Measurements from ENCODE around the gene ARID1A.

DNA sequence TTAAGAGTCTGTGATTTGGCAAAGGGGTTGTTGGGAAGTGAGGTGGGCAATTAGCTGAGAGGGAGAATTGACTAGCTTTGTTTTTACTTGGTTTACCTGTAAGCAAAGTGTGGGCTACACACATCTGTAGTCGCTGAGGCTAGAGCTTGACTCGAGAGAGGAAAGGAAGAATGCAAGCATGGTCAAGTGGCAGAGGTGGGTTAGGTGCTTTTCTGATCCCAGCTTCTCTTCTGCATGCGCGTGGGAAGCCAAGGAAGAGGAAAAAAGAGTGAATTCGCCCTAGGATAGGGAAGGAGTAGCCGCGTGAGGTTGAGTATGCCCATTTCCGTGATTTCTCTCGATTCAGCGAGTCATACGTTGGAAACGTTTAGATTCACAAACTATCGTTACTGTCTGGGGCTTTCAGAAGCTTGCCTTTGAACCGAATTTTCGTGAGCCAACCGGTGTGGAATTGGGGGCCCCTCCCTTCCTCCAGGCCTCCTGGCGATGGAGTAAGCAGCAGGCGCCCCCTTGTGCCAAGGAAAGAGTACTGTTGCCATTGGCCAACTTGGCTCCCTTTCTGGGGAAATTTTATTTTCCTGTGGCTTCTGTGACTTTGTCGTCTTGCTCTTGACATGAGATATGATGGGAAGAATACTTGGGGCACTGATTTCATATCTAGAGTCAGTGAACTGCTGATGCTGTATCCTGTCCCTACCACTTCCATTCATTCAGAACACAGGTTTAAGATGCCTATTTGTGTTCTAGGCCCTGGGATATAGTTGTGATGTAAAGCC is 93.2 kb downstream of the ARID1A start:
- peak; percentile 6 to 48 for TF ChIP-seq POLR2A (IDR thresholded peaks at IDR 0.05)
- TF ChIP-seq, protein P1, sequence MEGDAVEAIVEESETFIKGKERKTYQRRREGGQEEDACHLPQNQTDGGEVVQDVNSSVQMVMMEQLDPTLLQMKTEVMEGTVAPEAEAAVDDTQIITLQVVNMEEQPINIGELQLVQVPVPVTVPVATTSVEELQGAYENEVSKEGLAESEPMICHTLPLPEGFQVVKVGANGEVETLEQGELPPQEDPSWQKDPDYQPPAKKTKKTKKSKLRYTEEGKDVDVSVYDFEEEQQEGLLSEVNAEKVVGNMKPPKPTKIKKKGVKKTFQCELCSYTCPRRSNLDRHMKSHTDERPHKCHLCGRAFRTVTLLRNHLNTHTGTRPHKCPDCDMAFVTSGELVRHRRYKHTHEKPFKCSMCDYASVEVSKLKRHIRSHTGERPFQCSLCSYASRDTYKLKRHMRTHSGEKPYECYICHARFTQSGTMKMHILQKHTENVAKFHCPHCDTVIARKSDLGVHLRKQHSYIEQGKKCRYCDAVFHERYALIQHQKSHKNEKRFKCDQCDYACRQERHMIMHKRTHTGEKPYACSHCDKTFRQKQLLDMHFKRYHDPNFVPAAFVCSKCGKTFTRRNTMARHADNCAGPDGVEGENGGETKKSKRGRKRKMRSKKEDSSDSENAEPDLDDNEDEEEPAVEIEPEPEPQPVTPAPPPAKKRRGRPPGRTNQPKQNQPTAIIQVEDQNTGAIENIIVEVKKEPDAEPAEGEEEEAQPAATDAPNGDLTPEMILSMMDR (IDR thresholded peaks at IDR 0.05), result peak; percentile 83 to 98 (median 97)
